C4-2B (cell line): Measurements from ENCODE around the gene HMG20A.

Experiments used
- ZFX ChIP-seq: fragments of 450-650 bp; IDR thresholded peaks from 2 replicates; pipeline ENCODE4 v1.6.1; 2017
- TF ChIP-seq, protein P1 (sequence below): fragments of 450-650 bp; conservative IDR thresholded peaks from 2 replicates; pipeline ENCODE4 v1.5.1; 2017; ENCODE audit warnings: mild to moderate bottlenecking

DNA sequence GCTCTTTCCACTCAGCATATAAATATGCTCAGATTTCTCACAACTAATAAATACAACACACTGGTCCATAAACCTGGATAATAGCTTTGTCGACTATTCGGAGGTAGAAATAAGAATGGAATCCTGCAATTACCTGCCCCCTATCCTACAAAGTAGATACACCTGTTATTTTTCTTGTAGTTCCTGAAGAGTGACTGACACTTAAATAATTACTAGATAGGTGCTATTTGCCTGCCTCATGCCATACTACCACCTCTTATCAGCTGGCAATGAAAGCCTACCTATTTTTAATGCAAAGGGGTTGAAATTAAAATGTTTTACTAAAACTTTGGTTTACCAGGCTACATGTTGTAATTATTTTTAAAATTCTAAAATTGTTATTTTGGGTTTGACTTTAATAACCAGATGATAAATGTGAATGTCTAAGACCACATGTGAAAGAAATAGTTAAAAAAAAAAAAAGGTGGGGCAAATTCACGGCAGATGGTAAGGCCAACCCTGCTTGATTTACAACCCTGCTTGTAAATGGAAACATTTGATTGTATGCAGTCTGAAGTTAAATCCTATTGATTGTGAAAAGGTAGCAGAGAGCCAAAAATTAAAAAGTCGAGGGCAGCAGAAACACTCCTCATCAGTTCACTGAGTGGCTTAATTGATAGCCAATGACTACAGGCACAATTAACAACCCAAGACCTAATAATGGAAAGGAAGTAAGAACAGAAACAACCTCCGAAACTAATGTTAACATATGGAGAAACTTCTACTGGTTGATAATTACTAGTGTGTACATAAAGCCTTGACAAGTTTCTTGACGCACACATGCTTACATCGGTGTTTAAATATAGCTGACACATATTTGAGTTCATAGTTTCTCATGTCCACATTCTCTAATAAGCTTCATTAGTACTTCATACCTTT, 9.7 kb upstream of the HMG20A start:
- TF ChIP-seq, protein P1, sequence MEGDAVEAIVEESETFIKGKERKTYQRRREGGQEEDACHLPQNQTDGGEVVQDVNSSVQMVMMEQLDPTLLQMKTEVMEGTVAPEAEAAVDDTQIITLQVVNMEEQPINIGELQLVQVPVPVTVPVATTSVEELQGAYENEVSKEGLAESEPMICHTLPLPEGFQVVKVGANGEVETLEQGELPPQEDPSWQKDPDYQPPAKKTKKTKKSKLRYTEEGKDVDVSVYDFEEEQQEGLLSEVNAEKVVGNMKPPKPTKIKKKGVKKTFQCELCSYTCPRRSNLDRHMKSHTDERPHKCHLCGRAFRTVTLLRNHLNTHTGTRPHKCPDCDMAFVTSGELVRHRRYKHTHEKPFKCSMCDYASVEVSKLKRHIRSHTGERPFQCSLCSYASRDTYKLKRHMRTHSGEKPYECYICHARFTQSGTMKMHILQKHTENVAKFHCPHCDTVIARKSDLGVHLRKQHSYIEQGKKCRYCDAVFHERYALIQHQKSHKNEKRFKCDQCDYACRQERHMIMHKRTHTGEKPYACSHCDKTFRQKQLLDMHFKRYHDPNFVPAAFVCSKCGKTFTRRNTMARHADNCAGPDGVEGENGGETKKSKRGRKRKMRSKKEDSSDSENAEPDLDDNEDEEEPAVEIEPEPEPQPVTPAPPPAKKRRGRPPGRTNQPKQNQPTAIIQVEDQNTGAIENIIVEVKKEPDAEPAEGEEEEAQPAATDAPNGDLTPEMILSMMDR: no peak
- TF ChIP-seq ZFX: no peak
